Measurements from ENCODE around the gene SYNPO.

DNA sequence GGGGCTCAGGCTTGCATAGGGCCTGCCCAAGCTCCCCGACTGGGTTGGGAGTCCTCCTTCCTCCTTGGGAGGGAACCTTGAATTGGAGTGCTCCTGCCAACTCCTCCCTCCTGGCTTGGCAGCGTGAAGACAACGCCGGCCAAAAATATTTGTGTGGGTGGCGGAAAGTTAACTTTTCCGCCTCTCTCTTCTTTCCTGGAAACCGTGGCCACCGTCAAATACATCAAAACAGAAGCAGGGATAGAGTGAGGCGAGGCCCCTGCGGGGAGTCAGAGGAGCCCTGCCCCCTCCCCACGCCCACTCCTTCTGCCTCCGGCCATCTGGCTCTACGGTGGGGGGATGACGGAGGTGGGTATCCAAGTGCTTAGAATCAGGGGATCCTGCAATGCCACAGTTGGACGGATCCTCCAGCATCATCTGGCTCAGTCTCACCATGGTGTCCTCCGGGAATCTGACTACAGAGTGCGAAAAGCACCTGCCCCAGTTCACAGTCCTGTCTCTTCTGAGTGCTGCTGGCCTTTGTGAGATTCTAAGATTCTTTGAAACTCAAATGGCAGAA, 25.2 kb upstream of the SYNPO start:
- no peak for TF ChIP-seq CTCF (IDR thresholded peaks at IDR 0.05)
- TF ChIP-seq EP300 (IDR thresholded peaks at IDR 0.05; ENCODE audit: low read depth), result no peak

Data from transverse colon (tissue), 3 donors.